ENCODE measurements around the gene MBP. TPM values are rescaled to one million over a fixed set of nuclear protein-coding genes. Genes with fewer than 3 reads are reported as not detected.

MBP gene
- total and polyA plus RNA-seq, 5 donors from 2014 or later: 134 to 172 (median 143) TPM

- H3K36me3 Mint-ChIP-seq: peaks cover 44% of the 10 kb centered on the region
Observed at GRCh38 chr18:77061281-77061945, 71.2 kb downstream of the MBP start.

GRCh38 chr18:77060151-77060550 lies 72.4 kb downstream of the MBP start:
- H3K4me3 Mint-ChIP-seq: peak overlapping the region in 2 of 4 donors; percentile 16 to 34
- ATAC-seq (ENCODE audit: low read depth in 2 of 2) (no peak), DNase-seq (no peak)
- Histone ChIP-seq H3K27ac (ENCODE audit: insufficient read depth, low read length, poor library complexity, severe bottlenecking) (peak overlapping the region; percentile 89), H3K4me1 (ENCODE audit: control insufficient read depth, insufficient read depth, low read length, poor library complexity, severe bottlenecking) (peaks cover 85% of the 10 kb centered on the region), H3K4me3 (ENCODE audit: low read depth, low read length) (no peak overlapping the region), H3K9me3 (ENCODE audit: control insufficient read depth in 2 of 2, low read length in 2 of 2) (no peaks in the 10 kb centered on the region), H3K36me3 (ENCODE audit: control insufficient read depth, insufficient read depth, low read length) (peaks cover 15% of the 10 kb centered on the region), H3K27me3 (ENCODE audit: control insufficient read depth, insufficient read depth, low read length) (no peaks in the 10 kb centered on the region)
- peak overlapping the region; percentile 92 to 99 (median 99) for H3K27ac Mint-ChIP-seq
- H3K4me1 Mint-ChIP-seq: peaks cover 28 to 85% (median 67%) of the 10 kb centered on the region in 4 donors
- H3K27me3 Mint-ChIP-seq: no peaks in the 10 kb centered on the region
- H3K9me3 Mint-ChIP-seq: no peaks in the 10 kb centered on the region
- peaks cover 31% of the 10 kb centered on the region for H3K36me3 Mint-ChIP-seq

More at GRCh38 chr18:77061281-77061945, 71.2 kb downstream of the MBP start:
- H3K4me1 Mint-ChIP-seq: peaks cover 23 to 85% (median 65%) of the 10 kb centered on the region in 4 donors
- H3K27me3 ChIP-seq (ENCODE audit: control insufficient read depth, insufficient read depth, low read length): no peaks in the 10 kb centered on the region
- peak overlapping the region; percentile 89 for H3K27ac ChIP-seq (ENCODE audit: insufficient read depth, low read length, poor library complexity, severe bottlenecking)
- no peaks in the 10 kb centered on the region for H3K9me3 ChIP-seq (ENCODE audit: control insufficient read depth in 2 of 2, low read length in 2 of 2)
- H3K27me3 Mint-ChIP-seq: no peaks in the 10 kb centered on the region
- peak overlapping the region; percentile 92 to 99 (median 99) for H3K27ac Mint-ChIP-seq
- H3K4me3 ChIP-seq (ENCODE audit: low read depth, low read length): peak overlapping the region; percentile 54
- DNase-seq: no peak
- H3K36me3 ChIP-seq (ENCODE audit: control insufficient read depth, insufficient read depth, low read length): peaks cover 26% of the 10 kb centered on the region
- peaks cover 84% of the 10 kb centered on the region for H3K4me1 ChIP-seq (ENCODE audit: control insufficient read depth, insufficient read depth, low read length, poor library complexity, severe bottlenecking)
- no peak for ATAC-seq (ENCODE audit: low read depth in 2 of 2)
- no peaks in the 10 kb centered on the region for H3K9me3 Mint-ChIP-seq
- H3K4me3 Mint-ChIP-seq: peak overlapping the region; percentile 52 to 83 (median 68)

- no peaks in the 10 kb centered on the region for H3K9me3 ChIP-seq (ENCODE audit: control insufficient read depth in 2 of 2, low read length in 2 of 2)
- H3K36me3 ChIP-seq (ENCODE audit: control insufficient read depth, insufficient read depth, low read length): peaks cover 7% of the 10 kb centered on the region
- peaks cover 26% of the 10 kb centered on the region for H3K36me3 Mint-ChIP-seq
- ATAC-seq (ENCODE audit: low read depth in 2 of 2) (no peak), DNase-seq (peak in 1 of 3 donors; percentile 76)
- H3K27ac Mint-ChIP-seq: peak overlapping the region in 2 of 3 donors; percentile 92 to 99
- no peak overlapping the region for H3K4me3 ChIP-seq (ENCODE audit: low read depth, low read length)
- H3K27me3 Mint-ChIP-seq: no peaks in the 10 kb centered on the region
- H3K4me3 Mint-ChIP-seq: peak overlapping the region in 1 of 4 donors; percentile 34
- peaks cover 27 to 86% (median 70%) of the 10 kb centered on the region in 4 donors for H3K4me1 Mint-ChIP-seq
- H3K9me3 Mint-ChIP-seq: no peaks in the 10 kb centered on the region
- H3K27me3 ChIP-seq (ENCODE audit: control insufficient read depth, insufficient read depth, low read length): no peaks in the 10 kb centered on the region
- peak overlapping the region; percentile 89 for H3K27ac ChIP-seq (ENCODE audit: insufficient read depth, low read length, poor library complexity, severe bottlenecking)
- peaks cover 86% of the 10 kb centered on the region for H3K4me1 ChIP-seq (ENCODE audit: control insufficient read depth, insufficient read depth, low read length, poor library complexity, severe bottlenecking)
Observed at GRCh38 chr18:77059294-77059916, 73.2 kb downstream of the MBP start.

- Histone ChIP-seq H3K36me3 (ENCODE audit: control insufficient read depth, insufficient read depth, low read length) (peaks cover 3% of the 10 kb centered on the region), H3K27me3 (ENCODE audit: control insufficient read depth, insufficient read depth, low read length) (no peaks in the 10 kb centered on the region), H3K4me1 (ENCODE audit: control insufficient read depth, insufficient read depth, low read length, poor library complexity, severe bottlenecking) (peaks cover 88% of the 10 kb centered on the region), H3K4me3 (ENCODE audit: low read depth, low read length) (no peak overlapping the region), H3K27ac (ENCODE audit: insufficient read depth, low read length, poor library complexity, severe bottlenecking) (no peak overlapping the region), H3K9me3 (ENCODE audit: control insufficient read depth in 2 of 2, low read length in 2 of 2) (no peaks in the 10 kb centered on the region)
- Mint-ChIP-seq H3K36me3 (peaks cover 18% of the 10 kb centered on the region), H3K27ac (no peak overlapping the region), H3K4me3 (peak overlapping the region in 1 of 4 donors; percentile 36), H3K9me3 (no peaks in the 10 kb centered on the region), H3K27me3 (no peaks in the 10 kb centered on the region), H3K4me1 (peaks cover 26 to 86% (median 67%) of the 10 kb centered on the region in 4 donors)
- ATAC-seq (ENCODE audit: low read depth in 2 of 2) (no peak), DNase-seq (no peak)
Observed at GRCh38 chr18:77058290-77058835, 74.2 kb downstream of the MBP start.

- Mint-ChIP-seq H3K27ac (peak overlapping the region; percentile 90 to 98 (median 94)), H3K36me3 (peaks cover 14% of the 10 kb centered on the region), H3K4me1 (peaks cover 19 to 84% (median 56%) of the 10 kb centered on the region in 4 donors), H3K9me3 (no peaks in the 10 kb centered on the region), H3K4me3 (peak overlapping the region; percentile 14 to 82 (median 47)), H3K27me3 (no peaks in the 10 kb centered on the region)
- no peak for DNase-seq
- Histone ChIP-seq H3K36me3 (ENCODE audit: control insufficient read depth, insufficient read depth, low read length) (peaks cover 3% of the 10 kb centered on the region), H3K4me1 (ENCODE audit: control insufficient read depth, insufficient read depth, low read length, poor library complexity, severe bottlenecking) (peaks cover 91% of the 10 kb centered on the region), H3K27me3 (ENCODE audit: control insufficient read depth, insufficient read depth, low read length) (no peaks in the 10 kb centered on the region), H3K4me3 (ENCODE audit: low read depth, low read length) (no peak overlapping the region), H3K9me3 (ENCODE audit: control insufficient read depth in 2 of 2, low read length in 2 of 2) (no peaks in the 10 kb centered on the region), H3K27ac (ENCODE audit: insufficient read depth, low read length, poor library complexity, severe bottlenecking) (peak overlapping the region; percentile 91)
- ATAC-seq (ENCODE audit: low read depth in 2 of 2): no peak
Observed at GRCh38 chr18:77057006-77057395, 75.6 kb downstream of the MBP start.

- Mint-ChIP-seq H3K9me3 (no peaks in the 10 kb centered on the region), H3K4me3 (peak overlapping the region; percentile 8 to 88 (median 69)), H3K4me1 (peaks cover 22 to 83% (median 55%) of the 10 kb centered on the region in 4 donors), H3K36me3 (peaks cover 18% of the 10 kb centered on the region), H3K27ac (peak overlapping the region; percentile 90 to 98 (median 94)), H3K27me3 (no peaks in the 10 kb centered on the region)
- ATAC-seq (ENCODE audit: low read depth in 2 of 2): no peak
- H3K27ac ChIP-seq (ENCODE audit: insufficient read depth, low read length, poor library complexity, severe bottlenecking): peak overlapping the region; percentile 91
- no peak for DNase-seq
- H3K27me3 ChIP-seq (ENCODE audit: control insufficient read depth, insufficient read depth, low read length): no peaks in the 10 kb centered on the region
- peaks cover 7% of the 10 kb centered on the region for H3K36me3 ChIP-seq (ENCODE audit: control insufficient read depth, insufficient read depth, low read length)
- no peaks in the 10 kb centered on the region for H3K9me3 ChIP-seq (ENCODE audit: control insufficient read depth in 2 of 2, low read length in 2 of 2)
- peaks cover 85% of the 10 kb centered on the region for H3K4me1 ChIP-seq (ENCODE audit: control insufficient read depth, insufficient read depth, low read length, poor library complexity, severe bottlenecking)
- H3K4me3 ChIP-seq (ENCODE audit: low read depth, low read length): no peak overlapping the region
Observed at GRCh38 chr18:77056344-77057005, 76.1 kb downstream of the MBP start.

- peak overlapping the region; percentile 90 to 98 (median 97) for H3K27ac Mint-ChIP-seq
- H3K9me3 Mint-ChIP-seq: no peaks in the 10 kb centered on the region
- Histone ChIP-seq H3K9me3 (ENCODE audit: control insufficient read depth in 2 of 2, low read length in 2 of 2) (no peaks in the 10 kb centered on the region), H3K4me1 (ENCODE audit: control insufficient read depth, insufficient read depth, low read length, poor library complexity, severe bottlenecking) (peaks cover 77% of the 10 kb centered on the region), H3K4me3 (ENCODE audit: low read depth, low read length) (peak overlapping the region; percentile 76), H3K27ac (ENCODE audit: insufficient read depth, low read length, poor library complexity, severe bottlenecking) (peak overlapping the region; percentile 91), H3K27me3 (ENCODE audit: control insufficient read depth, insufficient read depth, low read length) (no peaks in the 10 kb centered on the region), H3K36me3 (ENCODE audit: control insufficient read depth, insufficient read depth, low read length) (peaks cover 11% of the 10 kb centered on the region)
- H3K36me3 Mint-ChIP-seq: peaks cover 21% of the 10 kb centered on the region
- ATAC-seq (ENCODE audit: low read depth in 2 of 2) (no peak), DNase-seq (peak in 1 of 3 donors; percentile 35)
- H3K27me3 Mint-ChIP-seq: no peaks in the 10 kb centered on the region
- H3K4me1 Mint-ChIP-seq: peaks cover 19 to 81% (median 50%) of the 10 kb centered on the region in 4 donors
- peak overlapping the region; percentile 65 to 88 (median 85) for H3K4me3 Mint-ChIP-seq
Observed at GRCh38 chr18:77055429-77056300, 76.9 kb downstream of the MBP start.

Measured in CD4-positive, CD25-positive, alpha-beta regulatory T cell (primary cell).